Fibroblast of lung (primary cell): ENCODE measurements around the gene ATP10A.

Experiments used
- EZH2 ChIP-seq: IDR thresholded peaks from 2 replicates; pipeline ENCODE4 v1.5.1; 2012; ENCODE audit warnings: low read length, control low read depth, mild to moderate bottlenecking; ENCODE audit errors: missing control alignments
- TF ChIP-seq, protein P1 (sequence below), 2 donors: IDR thresholded peaks in 1 of 2; conservative IDR thresholded peaks in 1 of 2; 1 replicate in 1 of 2; 2 replicates in 1 of 2; pipeline ENCODE4 v1.5.1; 2011 to 2012; ENCODE audit warnings: low read length in 2 of 2, control low read depth in 1 of 2, inconsistent platforms in 1 of 2, low read depth in 1 of 2, mild to moderate bottlenecking in 1 of 2

DNA sequence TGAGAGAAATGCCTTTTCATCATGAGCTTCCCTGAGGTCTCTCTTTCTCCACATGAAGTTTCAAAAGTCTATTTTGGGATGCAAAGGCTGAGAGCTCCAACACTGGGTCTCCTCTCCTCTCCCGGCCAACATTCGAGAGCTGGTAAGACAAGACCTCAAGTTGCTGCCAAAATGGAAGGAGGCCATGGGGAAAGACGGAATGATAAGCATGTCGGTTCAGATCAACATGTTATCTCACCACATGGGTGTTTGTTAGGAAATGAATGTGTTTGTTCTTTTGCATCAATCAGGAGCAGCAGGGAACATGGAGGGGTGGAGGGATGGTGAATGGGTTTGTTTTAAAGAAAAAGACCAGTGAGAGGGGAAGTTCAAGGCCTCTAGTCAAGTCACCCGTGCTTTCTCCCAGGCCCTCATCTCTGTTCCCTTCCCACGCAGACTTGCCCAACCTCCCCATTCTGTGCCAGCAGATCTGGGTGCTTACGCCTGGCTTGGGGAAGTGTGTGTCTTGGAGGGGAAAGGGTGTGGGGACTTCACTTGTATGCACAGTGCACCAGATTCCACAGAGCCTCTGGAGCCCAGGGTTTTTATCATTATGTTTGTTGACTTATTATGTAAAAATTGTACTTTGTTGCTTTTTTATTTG is 23.5 kb upstream of the ATP10A start:
- TF ChIP-seq, protein P1, sequence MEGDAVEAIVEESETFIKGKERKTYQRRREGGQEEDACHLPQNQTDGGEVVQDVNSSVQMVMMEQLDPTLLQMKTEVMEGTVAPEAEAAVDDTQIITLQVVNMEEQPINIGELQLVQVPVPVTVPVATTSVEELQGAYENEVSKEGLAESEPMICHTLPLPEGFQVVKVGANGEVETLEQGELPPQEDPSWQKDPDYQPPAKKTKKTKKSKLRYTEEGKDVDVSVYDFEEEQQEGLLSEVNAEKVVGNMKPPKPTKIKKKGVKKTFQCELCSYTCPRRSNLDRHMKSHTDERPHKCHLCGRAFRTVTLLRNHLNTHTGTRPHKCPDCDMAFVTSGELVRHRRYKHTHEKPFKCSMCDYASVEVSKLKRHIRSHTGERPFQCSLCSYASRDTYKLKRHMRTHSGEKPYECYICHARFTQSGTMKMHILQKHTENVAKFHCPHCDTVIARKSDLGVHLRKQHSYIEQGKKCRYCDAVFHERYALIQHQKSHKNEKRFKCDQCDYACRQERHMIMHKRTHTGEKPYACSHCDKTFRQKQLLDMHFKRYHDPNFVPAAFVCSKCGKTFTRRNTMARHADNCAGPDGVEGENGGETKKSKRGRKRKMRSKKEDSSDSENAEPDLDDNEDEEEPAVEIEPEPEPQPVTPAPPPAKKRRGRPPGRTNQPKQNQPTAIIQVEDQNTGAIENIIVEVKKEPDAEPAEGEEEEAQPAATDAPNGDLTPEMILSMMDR (conservative IDR thresholded peaks at IDR 0.05 in 1 of 2, IDR thresholded peaks at IDR 0.05 in 1 of 2; ENCODE audit: low read depth in 1 of 2, low read length in 2 of 2), result no peak
- no peak for TF ChIP-seq EZH2
